PC-9 (cell line): ENCODE measurements around the gene TMEM135.

Experiments used
- CTCF ChIP-seq: fragments of 200-600 bp; sonication (generic); conservative IDR thresholded peaks from 2 replicates; pipeline ENCODE4 v1.6.1; 2017; ENCODE audit warnings: mixed run types, antibody characterized with exemption, mild to moderate bottlenecking, moderate library complexity
- EZH2 ChIP-seq: fragments of 200-600 bp; sonication (generic); IDR thresholded peaks from 2 replicates; pipeline ENCODE4 v1.8.0; 2017; ENCODE audit warnings: antibody characterized with exemption, low read depth

DNA sequence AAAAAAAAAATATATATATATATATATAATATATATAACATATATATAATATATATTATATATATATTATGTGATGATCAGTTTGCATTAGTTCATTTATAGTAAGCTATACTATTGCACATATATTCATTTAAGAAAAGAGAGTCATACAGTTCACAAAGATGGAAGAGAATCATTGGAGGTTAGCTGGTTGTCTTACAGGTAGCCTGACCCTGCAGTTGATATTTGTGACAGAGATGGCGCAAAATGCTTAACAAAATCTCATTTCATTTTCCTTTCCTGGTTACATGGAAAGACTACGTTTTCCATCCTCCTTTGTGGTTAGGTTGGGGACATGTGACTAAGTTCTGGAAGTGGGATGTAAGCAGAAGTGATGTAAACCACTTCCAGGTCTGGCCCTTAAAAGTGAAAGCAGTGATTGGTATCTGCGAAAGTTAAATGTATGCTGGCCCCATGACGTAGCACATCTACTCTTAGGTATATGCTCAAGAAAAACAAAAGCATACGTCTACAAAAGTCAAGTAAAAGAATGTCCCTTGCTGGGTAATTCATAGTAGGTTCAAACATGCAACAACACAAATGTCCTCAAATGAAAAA is 7.2 kb upstream of the TMEM135 start:
- no peak for TF ChIP-seq CTCF
- no peak for TF ChIP-seq EZH2
